Neural progenitor cell (in vitro differentiated cells): ENCODE data around the gene ILKAP. TPM values are rescaled to one million over a fixed set of nuclear protein-coding genes. Genes with fewer than 3 reads are reported as not detected.
A peak's percentile ranks its signal among the peaks of the same experiment; 100 is the strongest.

Experiments used
- DNase-seq: peaks from one replicate; pipeline ENCODE4 v3.0.0-alpha.2; 2016; ENCODE audit warnings: low spot score
- H2AFZ ChIP-seq: fragments of 200-600 bp; sonication (generic); replicated peaks from 2 replicates; pipeline ENCODE4 v1.6.1; 2016; ENCODE audit warnings: antibody characterized with exemption
- H3F3A ChIP-seq: fragments of 200-600 bp; sonication (generic); 2 replicates; pipeline ENCODE4 v1.6.1; 2016; ENCODE audit warnings: antibody characterized with exemption, low read depth
- H3K27ac ChIP-seq: fragments of 200-600 bp; sonication (generic); 2 replicates; pipeline ENCODE4 v1.5.1; 2016; ENCODE audit warnings: mild to moderate bottlenecking
- H3K27me3 ChIP-seq: fragments of 200-600 bp; sonication (generic); 2 replicates; pipeline ENCODE4 v1.6.1; 2016; ENCODE audit warnings: mild to moderate bottlenecking, moderate library complexity
- H3K36me3 ChIP-seq: fragments of 200-600 bp; sonication (generic); 2 replicates; pipeline ENCODE4 v1.5.1; 2016
- H3K4me1 ChIP-seq: fragments of 200-600 bp; sonication (generic); 2 replicates; pipeline ENCODE4 v1.6.1; 2016; ENCODE audit warnings: mixed run types
- H3K4me2 ChIP-seq: fragments of 200-600 bp; sonication (generic); 2 replicates; pipeline ENCODE4 v1.6.1; 2016
- H3K4me3 ChIP-seq: fragments of 200-600 bp; sonication (generic); 2 replicates; pipeline ENCODE4 v1.5.1; 2016
- H3K79me2 ChIP-seq: fragments of 200-600 bp; sonication (generic); 2 replicates; pipeline ENCODE4 v1.6.1; 2016; ENCODE audit warnings: low read depth
- H3K9ac ChIP-seq: fragments of 200-600 bp; sonication (generic); 2 replicates; pipeline ENCODE4 v1.6.1; 2016
- H3K9me3 ChIP-seq: fragments of 200-600 bp; sonication (generic); 2 replicates; pipeline ENCODE4 v1.5.1; 2016; ENCODE audit warnings: low read depth
- H4K20me1 ChIP-seq: fragments of 200-600 bp; sonication (generic); 2 replicates; pipeline ENCODE4 v1.6.1; 2016; ENCODE audit warnings: low read depth
- H3K27ac Mint-ChIP-seq: 3 replicates; pipeline ENCODE4 v1.8.0; 2021; ENCODE audit warnings: mixed read lengths
- H3K27me3 Mint-ChIP-seq: 2 replicates; pipeline ENCODE4 v1.8.0; 2022; ENCODE audit warnings: low read depth, mild to moderate bottlenecking, inconsistent platforms, moderate library complexity, mixed read lengths; ENCODE audit not compliant: insufficient read depth
- H3K36me3 Mint-ChIP-seq: 3 replicates; pipeline ENCODE4 v1.8.0; 2021; ENCODE audit warnings: mixed read lengths
- H3K4me1 Mint-ChIP-seq: 3 replicates; pipeline ENCODE4 v1.8.0; 2021; ENCODE audit warnings: mixed read lengths
- H3K4me3 Mint-ChIP-seq: 3 replicates; pipeline ENCODE4 v1.8.0; 2021; ENCODE audit warnings: mild to moderate bottlenecking, moderate library complexity, mixed read lengths
- H3K9me3 Mint-ChIP-seq: 3 replicates; pipeline ENCODE4 v1.8.0; 2020; ENCODE audit warnings: mixed read lengths
- EZH2 ChIP-seq: fragments of 200-600 bp; sonication (generic); IDR thresholded peaks from 2 replicates; pipeline ENCODE4 v1.6.1; 2017; ENCODE audit warnings: antibody characterized with exemption, mild to moderate bottlenecking, moderate library complexity
- EZH2phosphoT487 ChIP-seq: fragments of 200-600 bp; sonication (generic); IDR thresholded peaks from 2 replicates; pipeline ENCODE4 v1.6.1; 2017; ENCODE audit warnings: antibody characterized with exemption
- total RNA-seq: library from RNA; depleted of rRNA; stranded (reverse); fragments of >200 nt; gene quantifications from 2 replicates; pipeline ENCODE4 v1.2.3, GENCODE V29; 2015; ENCODE audit warnings: low replicate concordance
- TF ChIP-seq, protein P1 (sequence below): fragments of 200-600 bp; sonication (generic); IDR thresholded peaks from 2 replicates; pipeline ENCODE4 v1.5.1; 2017; ENCODE audit warnings: antibody characterized with exemption, mild to moderate bottlenecking

The ILKAP gene
- total RNA-seq, 1 donor from 2014 or later: 19.0 TPM

DNA sequence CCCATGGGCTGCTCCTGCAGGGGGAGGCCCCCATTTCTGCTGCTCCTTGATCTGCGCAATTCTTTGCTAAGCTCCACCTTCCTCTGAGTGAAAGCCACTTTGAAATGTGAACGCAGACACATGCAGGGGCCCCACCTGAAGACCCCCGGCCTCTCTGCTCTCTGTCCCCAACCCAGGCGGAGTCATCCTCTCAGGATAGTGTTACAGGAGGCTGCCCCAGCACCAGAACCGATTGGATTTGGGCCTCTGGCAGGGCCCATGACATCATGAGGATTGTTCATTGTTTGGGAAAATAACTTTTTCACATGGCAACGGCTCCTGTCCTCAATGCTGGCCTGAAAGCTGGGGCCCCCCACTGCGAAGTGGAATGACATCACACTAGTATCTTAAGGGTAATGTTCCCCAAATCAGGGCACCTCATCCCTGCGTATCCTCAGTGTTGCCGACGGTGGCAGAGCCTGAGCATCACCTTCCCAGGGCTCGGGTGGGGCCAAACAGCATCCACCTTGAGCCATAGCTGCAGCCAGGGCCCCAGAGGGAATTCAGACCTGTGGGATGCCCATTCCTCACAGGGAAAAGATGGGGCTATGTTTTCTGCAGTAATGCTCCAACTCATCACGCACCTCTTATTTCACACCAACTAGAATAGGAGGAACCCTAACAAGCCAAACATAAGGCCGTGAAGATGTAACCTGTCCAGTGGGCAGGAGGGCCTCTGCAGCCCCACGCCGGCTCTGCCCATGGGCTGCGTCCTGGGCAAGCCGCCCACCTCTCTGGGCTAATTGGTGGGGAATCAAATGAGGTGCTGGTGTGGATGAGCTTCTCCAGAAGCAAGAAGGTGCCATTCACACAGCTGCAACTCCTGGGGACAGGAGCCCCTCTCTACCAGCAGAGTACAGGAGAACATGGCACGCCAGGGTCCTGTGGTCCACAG lies 47.5 kb downstream of the ILKAP start:
- H2AFZ ChIP-seq: no peak overlapping the region
- peaks cover 18% of the 10 kb centered on the region for H3K4me1 ChIP-seq
- no peak overlapping the region for H3K4me3 ChIP-seq
- TF ChIP-seq EZH2 (no peak), EZH2phosphoT487 (no peak)
- TF ChIP-seq, protein P1, sequence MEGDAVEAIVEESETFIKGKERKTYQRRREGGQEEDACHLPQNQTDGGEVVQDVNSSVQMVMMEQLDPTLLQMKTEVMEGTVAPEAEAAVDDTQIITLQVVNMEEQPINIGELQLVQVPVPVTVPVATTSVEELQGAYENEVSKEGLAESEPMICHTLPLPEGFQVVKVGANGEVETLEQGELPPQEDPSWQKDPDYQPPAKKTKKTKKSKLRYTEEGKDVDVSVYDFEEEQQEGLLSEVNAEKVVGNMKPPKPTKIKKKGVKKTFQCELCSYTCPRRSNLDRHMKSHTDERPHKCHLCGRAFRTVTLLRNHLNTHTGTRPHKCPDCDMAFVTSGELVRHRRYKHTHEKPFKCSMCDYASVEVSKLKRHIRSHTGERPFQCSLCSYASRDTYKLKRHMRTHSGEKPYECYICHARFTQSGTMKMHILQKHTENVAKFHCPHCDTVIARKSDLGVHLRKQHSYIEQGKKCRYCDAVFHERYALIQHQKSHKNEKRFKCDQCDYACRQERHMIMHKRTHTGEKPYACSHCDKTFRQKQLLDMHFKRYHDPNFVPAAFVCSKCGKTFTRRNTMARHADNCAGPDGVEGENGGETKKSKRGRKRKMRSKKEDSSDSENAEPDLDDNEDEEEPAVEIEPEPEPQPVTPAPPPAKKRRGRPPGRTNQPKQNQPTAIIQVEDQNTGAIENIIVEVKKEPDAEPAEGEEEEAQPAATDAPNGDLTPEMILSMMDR: no peak
- Mint-ChIP-seq H3K36me3 (no peaks in the 10 kb centered on the region), H3K27ac (peak overlapping the region; percentile 78), H3K27me3 (peaks cover 24% of the 10 kb centered on the region), H3K9me3 (peaks cover 3% of the 10 kb centered on the region), H3K4me3 (peak overlapping the region; percentile 46), H3K4me1 (peaks cover 21% of the 10 kb centered on the region)
- no peak overlapping the region for H3K27ac ChIP-seq
- H3F3A ChIP-seq: peaks cover 12% of the 10 kb centered on the region
- no peaks in the 10 kb centered on the region for H3K9me3 ChIP-seq
- H3K79me2 ChIP-seq: no peaks in the 10 kb centered on the region
- DNase-seq: no peak
- H4K20me1 ChIP-seq: peaks cover 16% of the 10 kb centered on the region
- H3K27me3 ChIP-seq: peaks cover 45% of the 10 kb centered on the region
- no peak overlapping the region for H3K9ac ChIP-seq
- H3K36me3 ChIP-seq: no peaks in the 10 kb centered on the region
- H3K4me2 ChIP-seq: no peak overlapping the region

DNA sequence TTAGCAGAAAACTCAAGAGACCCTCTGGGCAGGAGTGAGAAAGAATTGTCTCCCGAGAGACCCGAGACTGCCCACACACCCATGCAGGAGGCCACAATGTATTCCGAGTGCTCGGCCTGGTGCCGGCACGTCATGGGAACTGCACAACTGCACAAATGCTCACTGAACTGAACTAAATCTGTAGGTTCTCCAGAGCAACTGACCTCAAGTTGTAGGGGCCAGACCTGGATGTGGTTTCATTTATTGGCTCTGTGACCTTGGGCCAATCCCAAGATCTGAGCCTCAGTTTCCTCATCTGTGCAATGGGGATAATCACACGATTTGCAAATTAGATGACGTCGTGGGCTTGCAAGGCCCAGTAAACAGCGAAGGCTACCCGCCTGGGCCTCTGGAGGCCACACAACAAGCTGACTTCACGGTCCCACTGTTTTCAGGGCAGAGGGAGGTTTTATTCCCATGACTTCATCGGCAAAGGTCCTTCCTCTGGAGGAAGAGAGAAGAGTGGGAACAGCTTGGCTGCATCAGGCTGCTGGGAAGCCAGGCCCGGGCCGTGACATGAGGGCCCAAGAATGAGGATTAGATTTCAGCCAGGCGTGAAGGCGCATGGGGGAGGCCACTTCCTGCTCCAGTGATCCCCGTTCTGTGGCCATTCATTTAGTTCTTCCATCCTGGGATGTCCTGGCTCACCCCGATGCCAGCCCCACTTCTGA lies 48.3 kb downstream of the ILKAP start:
- Histone ChIP-seq H4K20me1 (peaks cover 11% of the 10 kb centered on the region), H2AFZ (no peak overlapping the region), H3F3A (peaks cover 12% of the 10 kb centered on the region), H3K4me1 (peaks cover 18% of the 10 kb centered on the region), H3K9me3 (no peaks in the 10 kb centered on the region), H3K27me3 (peaks cover 36% of the 10 kb centered on the region), H3K27ac (no peak overlapping the region), H3K9ac (no peak overlapping the region), H3K36me3 (no peaks in the 10 kb centered on the region), H3K79me2 (no peaks in the 10 kb centered on the region), H3K4me3 (no peak overlapping the region), H3K4me2 (no peak overlapping the region)
- TF ChIP-seq EZH2phosphoT487: no peak
- TF ChIP-seq, protein P1: no peak
- no peak for TF ChIP-seq EZH2
- no peak for DNase-seq
- H3K9me3 Mint-ChIP-seq: peaks cover 3% of the 10 kb centered on the region
- H3K27me3 Mint-ChIP-seq: peaks cover 17% of the 10 kb centered on the region
- peak overlapping the region; percentile 46 for H3K4me3 Mint-ChIP-seq
- peaks cover 21% of the 10 kb centered on the region for H3K4me1 Mint-ChIP-seq
- H3K27ac Mint-ChIP-seq: peak overlapping the region; percentile 78
- H3K36me3 Mint-ChIP-seq: no peaks in the 10 kb centered on the region

DNA sequence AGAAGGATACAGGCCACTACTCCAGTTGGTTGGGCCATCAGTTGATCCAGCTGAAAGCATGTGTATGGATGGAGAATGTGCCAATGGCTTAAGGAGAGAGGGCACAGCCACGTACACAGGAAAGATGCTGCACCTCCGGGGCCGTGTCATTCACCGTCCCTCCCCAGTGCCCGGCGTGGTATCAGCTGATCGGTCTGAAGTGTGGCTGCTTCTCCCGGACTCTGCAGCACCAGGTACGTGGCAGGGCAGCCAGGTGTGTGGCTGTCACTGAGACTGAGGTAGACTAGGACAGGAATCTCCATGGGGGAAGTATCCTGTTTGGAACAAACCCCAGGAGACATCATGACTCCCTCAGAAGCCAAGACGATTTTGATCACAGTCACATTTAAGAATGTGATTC lies 48.9 kb downstream of the ILKAP start:
- Histone ChIP-seq H3K9ac (no peak overlapping the region), H2AFZ (no peak overlapping the region), H3K4me3 (no peak overlapping the region), H3F3A (peaks cover 12% of the 10 kb centered on the region), H3K36me3 (no peaks in the 10 kb centered on the region), H3K79me2 (no peaks in the 10 kb centered on the region), H3K4me2 (no peak overlapping the region), H3K4me1 (peaks cover 18% of the 10 kb centered on the region), H3K27me3 (peaks cover 30% of the 10 kb centered on the region), H3K9me3 (no peaks in the 10 kb centered on the region), H3K27ac (no peak overlapping the region), H4K20me1 (peaks cover 4% of the 10 kb centered on the region)
- no peak for TF ChIP-seq EZH2
- TF ChIP-seq, protein P1: no peak
- Mint-ChIP-seq H3K27ac (no peak overlapping the region), H3K4me1 (peaks cover 20% of the 10 kb centered on the region), H3K27me3 (peaks cover 16% of the 10 kb centered on the region), H3K36me3 (no peaks in the 10 kb centered on the region), H3K9me3 (peaks cover 3% of the 10 kb centered on the region), H3K4me3 (peak overlapping the region; percentile 38)
- DNase-seq: no peak
